H9 (cell line): ENCODE measurements around the gene STK32C. TPM values are rescaled to one million over a fixed set of nuclear protein-coding genes. Genes with fewer than 3 reads are reported as not detected.

ENCODE experiments used
- DNase-seq: peaks from one replicate; pipeline ENCODE4 v3.0.0-alpha.2; 2017
- H2AFZ ChIP-seq: one replicate; pipeline ENCODE4 v1.6.1; 2013; ENCODE audit warnings: mild to moderate bottlenecking, low read length, control low read depth, moderate library complexity
- H2AK5ac ChIP-seq: 2 replicates; pipeline ENCODE4 v1.6.1; 2013; ENCODE audit warnings: low read length, control low read depth, mixed read lengths; ENCODE audit not compliant: insufficient read length
- H2BK120ac ChIP-seq: one replicate; pipeline ENCODE4 v1.6.1; 2013; ENCODE audit warnings: low read depth, mild to moderate bottlenecking, low read length, control low read depth, inconsistent platforms; ENCODE audit not compliant: poor library complexity, severe bottlenecking
- H2BK12ac ChIP-seq: 2 replicates; pipeline ENCODE4 v1.6.1; 2013; ENCODE audit warnings: low read length, control low read depth, mixed read lengths, low read depth; ENCODE audit not compliant: insufficient read length
- H2BK15ac ChIP-seq: 2 replicates; pipeline ENCODE4 v1.6.1; 2013; ENCODE audit warnings: low read depth, low read length, control low read depth
- H2BK20ac ChIP-seq: one replicate; pipeline ENCODE4 v1.6.1; 2013; ENCODE audit warnings: low read depth, mild to moderate bottlenecking, low read length, control low read depth, inconsistent platforms; ENCODE audit not compliant: poor library complexity, severe bottlenecking
- H2BK5ac ChIP-seq: 2 replicates; pipeline ENCODE4 v1.6.1; 2013; ENCODE audit warnings: low read length, control low read depth, mixed read lengths; ENCODE audit not compliant: insufficient read length
- H3K14ac ChIP-seq: 2 replicates; pipeline ENCODE4 v1.6.1; 2013; ENCODE audit warnings: low read length, control low read depth; ENCODE audit not compliant: insufficient read depth
- H3K18ac ChIP-seq: 2 replicates; pipeline ENCODE4 v1.6.1; 2013; ENCODE audit warnings: low read depth, mild to moderate bottlenecking, mixed read lengths, low read length, control low read depth; ENCODE audit not compliant: insufficient read length
- H3K23ac ChIP-seq: 2 replicates; pipeline ENCODE4 v1.6.1; 2013; ENCODE audit warnings: low read length, control low read depth, mixed read lengths, low read depth; ENCODE audit not compliant: insufficient read length
- H3K23me2 ChIP-seq: 2 replicates; pipeline ENCODE4 v1.6.1; 2013; ENCODE audit warnings: low read depth, mild to moderate bottlenecking, mixed read lengths, low read length, control low read depth; ENCODE audit not compliant: insufficient read length, poor library complexity, severe bottlenecking
- H3K27ac ChIP-seq: 2 replicates; pipeline ENCODE4 v1.5.1; 2013; ENCODE audit warnings: low read length, control low read depth, mixed read lengths, low read depth; ENCODE audit not compliant: insufficient read length
- H3K27me3 ChIP-seq: 2 replicates; pipeline ENCODE4 v1.6.1; 2013; ENCODE audit warnings: low read length, control low read depth, inconsistent platforms; ENCODE audit not compliant: insufficient read depth
- H3K4ac ChIP-seq: 2 replicates; pipeline ENCODE4 v1.6.1; 2013; ENCODE audit warnings: low read depth, mild to moderate bottlenecking, control low read depth, inconsistent platforms, low read length, moderate library complexity
- H3K4me1 ChIP-seq: 2 replicates; pipeline ENCODE4 v1.6.1; 2013; ENCODE audit warnings: low read length, control low read depth, inconsistent platforms; ENCODE audit not compliant: insufficient read depth
- H3K4me2 ChIP-seq: 2 replicates; pipeline ENCODE4 v1.6.1; 2013; ENCODE audit warnings: low read length, control low read depth, mixed read lengths; ENCODE audit not compliant: insufficient read length, insufficient read depth
- H3K56ac ChIP-seq: 2 replicates; pipeline ENCODE4 v1.6.1; 2013; ENCODE audit warnings: low read depth, mild to moderate bottlenecking, mixed read lengths, low read length, control low read depth; ENCODE audit not compliant: insufficient read length
- H3K79me1 ChIP-seq: 2 replicates; pipeline ENCODE4 v1.6.1; 2013; ENCODE audit warnings: low read depth, mild to moderate bottlenecking, moderate library complexity, low read length, control low read depth, inconsistent platforms; ENCODE audit not compliant: insufficient read depth, poor library complexity, severe bottlenecking
- H3K79me2 ChIP-seq: 2 replicates; pipeline ENCODE4 v1.6.1; 2013; ENCODE audit warnings: low read length, control low read depth, inconsistent platforms; ENCODE audit not compliant: insufficient read depth
- H3K9ac ChIP-seq: 2 replicates; pipeline ENCODE4 v1.6.1; 2013; ENCODE audit warnings: low read length, control low read depth, mixed read lengths; ENCODE audit not compliant: insufficient read length; ENCODE audit errors: extremely low read depth
- H3K9me3 ChIP-seq: one replicate; pipeline ENCODE4 v1.6.1; 2013; ENCODE audit warnings: low read depth, low read length, inconsistent platforms; ENCODE audit not compliant: control insufficient read depth
- H3T11ph ChIP-seq: one replicate; pipeline ENCODE4 v1.6.1; 2013; ENCODE audit warnings: mild to moderate bottlenecking, low read length, control low read depth, inconsistent platforms
- H4K20me1 ChIP-seq: one replicate; pipeline ENCODE4 v1.6.1; 2013; ENCODE audit not compliant: control insufficient read depth, insufficient read length, insufficient read depth
- H4K5ac ChIP-seq: 2 replicates; pipeline ENCODE4 v1.6.1; 2013; ENCODE audit warnings: low read depth, mild to moderate bottlenecking, mixed read lengths, low read length, control low read depth; ENCODE audit not compliant: insufficient read length
- H4K8ac ChIP-seq: replicated peaks from 2 replicates; pipeline ENCODE4 v1.6.1; 2013; ENCODE audit warnings: low read length, control low read depth, mixed read lengths, low read depth; ENCODE audit not compliant: insufficient read length
- H4K91ac ChIP-seq: 2 replicates; pipeline ENCODE4 v1.6.1; 2013; ENCODE audit warnings: low read depth, mild to moderate bottlenecking, moderate library complexity, mixed read lengths, low read length, control low read depth; ENCODE audit not compliant: insufficient read length
- H3K27ac Mint-ChIP-seq, 3 experiments: 2 replicates in 2 of 3; 3 replicates in 1 of 3; pipeline ENCODE4 v1.8.0; 2020 to 2021; ENCODE audit warnings: mixed read lengths in 3 of 3, mild to moderate bottlenecking in 1 of 3, moderate library complexity in 1 of 3
- H3K27me3 Mint-ChIP-seq: 2 replicates; pipeline ENCODE4 v1.8.0; 2021; ENCODE audit warnings: low read depth, mild to moderate bottlenecking, moderate library complexity, mixed read lengths
- H3K36me3 Mint-ChIP-seq, 3 experiments: 2 replicates in 2 of 3; 3 replicates in 1 of 3; pipeline ENCODE4 v1.8.0; 2020 to 2021; ENCODE audit warnings: low read depth in 3 of 3, mixed read lengths in 3 of 3; ENCODE audit not compliant: insufficient read depth in 1 of 3
- H3K4me1 Mint-ChIP-seq, 2 experiments: 2 replicates each; pipeline ENCODE4 v1.8.0; 2020; ENCODE audit warnings: mixed read lengths in 2 of 2
- H3K4me3 Mint-ChIP-seq, 2 experiments: 2 replicates in 1 of 2; 3 replicates in 1 of 2; pipeline ENCODE4 v1.8.0; 2020 to 2021; ENCODE audit warnings: mild to moderate bottlenecking in 2 of 2, mixed read lengths in 2 of 2, moderate library complexity in 1 of 2
- H3K9me3 Mint-ChIP-seq, 2 experiments: 2 replicates in 1 of 2; 3 replicates in 1 of 2; pipeline ENCODE4 v1.8.0; 2020; ENCODE audit warnings: mild to moderate bottlenecking in 2 of 2, mixed read lengths in 2 of 2, moderate library complexity in 1 of 2
- WGBS: extraction: QIAGEN DNeasy Blood & Tissue Kit; methylation state at CpG from one replicate; pipeline ENCODE4 v1.1.7; 2013; ENCODE audit warnings: missing lambda C conversion rate, low lambda C conversion rate, mixed read lengths; ENCODE audit not compliant: insufficient read length; ENCODE audit errors: extremely low coverage; 5-methylcytosine and 5-hydroxymethylcytosine counted together
- total RNA-seq: library from RNA; stranded (reverse); gene quantifications from 2 replicates; pipeline ENCODE4 v1.2.1, GENCODE V29; 2021
- TF ChIP-seq, protein P1 (sequence below): fragments of 200-600 bp; sonication (generic); conservative IDR thresholded peaks from 3 replicates; pipeline ENCODE4 v1.8.0; 2021; ENCODE audit warnings: antibody characterized with exemption, mild to moderate bottlenecking

Gene STK32C
- total RNA-seq, 1 experiment from 2014 or later: 11.3 TPM

DNA sequence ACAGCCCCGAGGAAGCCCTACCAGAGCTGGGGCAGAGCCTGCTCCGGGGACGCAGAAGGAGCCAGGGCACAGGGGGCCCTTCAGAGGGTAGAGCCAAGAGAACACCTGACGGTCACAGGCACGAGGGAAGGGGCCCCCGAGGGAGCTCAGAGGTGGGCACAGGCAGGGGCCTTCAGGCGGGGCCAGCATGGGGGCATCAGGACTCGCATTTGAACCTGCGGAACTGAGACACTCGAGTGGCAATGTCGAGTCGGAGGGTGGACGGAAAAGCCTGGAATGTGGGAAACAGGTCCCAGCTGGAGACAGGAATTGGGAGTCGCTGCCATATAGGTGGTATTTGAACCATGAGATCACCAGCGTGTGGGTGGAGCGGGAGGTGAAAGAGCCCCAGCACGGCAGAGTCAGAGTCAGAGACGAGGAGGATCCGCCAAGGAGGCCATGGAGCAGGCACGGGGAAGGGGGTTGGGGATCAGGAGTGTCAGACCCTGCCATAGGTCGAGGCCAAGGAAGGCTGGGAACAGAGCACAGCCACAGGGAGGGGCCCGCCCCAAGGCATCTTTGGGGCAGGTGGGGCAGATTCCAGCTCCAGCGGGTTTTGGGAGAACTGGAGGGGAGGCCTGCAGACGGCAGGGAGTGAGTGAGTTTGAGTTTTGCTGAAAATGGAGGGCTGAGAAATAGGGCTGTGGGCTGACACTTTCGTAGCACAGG lies 13.8 kb downstream of the STK32C start:
- Mint-ChIP-seq H3K4me1 (peaks cover 20 to 25% of the 10 kb centered on the region in 2 experiments), H3K9me3 (no peaks in the 10 kb centered on the region), H3K27ac (no peak overlapping the region), H3K36me3 (no peaks in the 10 kb centered on the region; a peak in 1 of 7 replicates), H3K27me3 (no peaks in the 10 kb centered on the region; the same call in 1 of the 2 replicates), H3K4me3 (no peak overlapping the region)
- no peaks in the 10 kb centered on the region for H3K79me1 ChIP-seq
- H4K8ac ChIP-seq: no peak overlapping the region
- no peak overlapping the region for H3K4ac ChIP-seq
- H2BK12ac ChIP-seq: no peak overlapping the region
- H3K14ac ChIP-seq: no peak overlapping the region
- no CpG with 5 or more reads among the region's 25 CpGs for WGBS
- H4K20me1 ChIP-seq: no peaks in the 10 kb centered on the region
- H3K9ac ChIP-seq: no peak overlapping the region
- H2BK20ac ChIP-seq: no peak overlapping the region
- H3K18ac ChIP-seq: no peak overlapping the region
- no peaks in the 10 kb centered on the region for H3K79me2 ChIP-seq
- no peaks in the 10 kb centered on the region for H3K27me3 ChIP-seq
- no peak overlapping the region for H3K23ac ChIP-seq
- no peaks in the 10 kb centered on the region for H3K23me2 ChIP-seq
- no peak overlapping the region for H3K4me2 ChIP-seq
- no peak overlapping the region for H3T11ph ChIP-seq
- H2BK5ac ChIP-seq: no peak overlapping the region
- no peaks in the 10 kb centered on the region for H3K9me3 ChIP-seq
- no peak overlapping the region for H3K56ac ChIP-seq
- H2BK15ac ChIP-seq: no peak overlapping the region
- no peak overlapping the region for H2AK5ac ChIP-seq
- H4K91ac ChIP-seq: no peak overlapping the region
- H3K4me1 ChIP-seq: no peaks in the 10 kb centered on the region
- no peak overlapping the region for H2AFZ ChIP-seq
- no peak overlapping the region for H4K5ac ChIP-seq
- H2BK120ac ChIP-seq: no peak overlapping the region
- TF ChIP-seq, protein P1, sequence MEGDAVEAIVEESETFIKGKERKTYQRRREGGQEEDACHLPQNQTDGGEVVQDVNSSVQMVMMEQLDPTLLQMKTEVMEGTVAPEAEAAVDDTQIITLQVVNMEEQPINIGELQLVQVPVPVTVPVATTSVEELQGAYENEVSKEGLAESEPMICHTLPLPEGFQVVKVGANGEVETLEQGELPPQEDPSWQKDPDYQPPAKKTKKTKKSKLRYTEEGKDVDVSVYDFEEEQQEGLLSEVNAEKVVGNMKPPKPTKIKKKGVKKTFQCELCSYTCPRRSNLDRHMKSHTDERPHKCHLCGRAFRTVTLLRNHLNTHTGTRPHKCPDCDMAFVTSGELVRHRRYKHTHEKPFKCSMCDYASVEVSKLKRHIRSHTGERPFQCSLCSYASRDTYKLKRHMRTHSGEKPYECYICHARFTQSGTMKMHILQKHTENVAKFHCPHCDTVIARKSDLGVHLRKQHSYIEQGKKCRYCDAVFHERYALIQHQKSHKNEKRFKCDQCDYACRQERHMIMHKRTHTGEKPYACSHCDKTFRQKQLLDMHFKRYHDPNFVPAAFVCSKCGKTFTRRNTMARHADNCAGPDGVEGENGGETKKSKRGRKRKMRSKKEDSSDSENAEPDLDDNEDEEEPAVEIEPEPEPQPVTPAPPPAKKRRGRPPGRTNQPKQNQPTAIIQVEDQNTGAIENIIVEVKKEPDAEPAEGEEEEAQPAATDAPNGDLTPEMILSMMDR: no peak
- H3K27ac ChIP-seq: no peak overlapping the region
- DNase-seq: no peak
